ENCODE measurements around the gene FAM222B. TPM values are rescaled to one million over a fixed set of nuclear protein-coding genes. Genes with fewer than 3 reads are reported as not detected.

Gene FAM222B
- total RNA-seq, 1 experiment from 2014 or later: 18.5 TPM

- BruUV-seq (replicated peaks): no TSS peak
- Mint-ChIP-seq H3K4me3 (ENCODE audit: unreplicated experiment) (no peak overlapping the region), H3K4me1 (ENCODE audit: insufficient read depth, unreplicated experiment) (peaks cover 21% of the 10 kb centered on the region), H3K27ac (ENCODE audit: low read depth, unreplicated experiment) (no peak overlapping the region), H3K27me3 (ENCODE audit: insufficient read depth, unreplicated experiment) (no peaks in the 10 kb centered on the region), H3K9me3 (ENCODE audit: unreplicated experiment) (no peaks in the 10 kb centered on the region), H3K36me3 (ENCODE audit: insufficient read depth, unreplicated experiment) (peaks cover 87% of the 10 kb centered on the region)
- CTCF ChIA-PET: interaction anchor here (2.9 kb wide), 1 partner anchor 32 kb away, joined by 21 read pairs; the partner anchor contains the start of gene TLCD1
- no peak for DNase-seq (ENCODE audit: unreplicated experiment)
- POLR2A ChIA-PET: interaction anchor here (0.9 kb wide), 1 partner anchor 13 kb away, joined by 3 read pairs; no protein-coding TSS in a partner anchor
- intact Hi-C loops (cut with micrococcal nuclease): no loop called here
- no peak for TF ChIP-seq CTCF (IDR thresholded peaks at IDR 0.05; ENCODE audit: unreplicated experiment)
Observed at GRCh38 chr17:28759256-28759865, 83.2 kb downstream of the FAM222B start.

GRCh38 chr17:28758411-28759121 is 84.0 kb downstream of the FAM222B start:
- no peak for TF ChIP-seq CTCF (IDR thresholded peaks at IDR 0.05; ENCODE audit: unreplicated experiment)
- peaks cover 81% of the 10 kb centered on the region for H3K36me3 Mint-ChIP-seq (ENCODE audit: insufficient read depth, unreplicated experiment)
- H3K27ac Mint-ChIP-seq (ENCODE audit: low read depth, unreplicated experiment): no peak overlapping the region
- POLR2A ChIA-PET: no interaction called here
- DNase-seq (ENCODE audit: unreplicated experiment): no peak
- intact Hi-C loops (cut with micrococcal nuclease): no loop called here
- CTCF ChIA-PET: interaction anchor here (0.6 kb wide), 1 partner anchor 12 kb away, joined by 3 read pairs; no protein-coding TSS in a partner anchor
- BruUV-seq (replicated peaks): no TSS peak
- H3K27me3 Mint-ChIP-seq (ENCODE audit: insufficient read depth, unreplicated experiment): no peaks in the 10 kb centered on the region
- no peak overlapping the region for H3K4me3 Mint-ChIP-seq (ENCODE audit: unreplicated experiment)
- peaks cover 21% of the 10 kb centered on the region for H3K4me1 Mint-ChIP-seq (ENCODE audit: insufficient read depth, unreplicated experiment)
- H3K9me3 Mint-ChIP-seq (ENCODE audit: unreplicated experiment): no peaks in the 10 kb centered on the region

- ChIA-PET POLR2A (interaction anchor here (0.7 to 0.9 kb wide), 3 partner anchors 13 to 52 kb away, joined by 3 to 4 read pairs (median 4); partner anchors contain the start of gene TRAF4), CTCF (interaction anchor here (0.7 to 1.2 kb wide), 2 partner anchors 19 to 29 kb away, joined by 3 to 6 read pairs; no protein-coding TSS in a partner anchor)
- Mint-ChIP-seq H3K4me1 (ENCODE audit: insufficient read depth, unreplicated experiment) (peaks cover 13% of the 10 kb centered on the region), H3K36me3 (ENCODE audit: insufficient read depth, unreplicated experiment) (peaks cover 80% of the 10 kb centered on the region), H3K9me3 (ENCODE audit: unreplicated experiment) (no peaks in the 10 kb centered on the region), H3K27me3 (ENCODE audit: insufficient read depth, unreplicated experiment) (no peaks in the 10 kb centered on the region), H3K4me3 (ENCODE audit: unreplicated experiment) (no peak overlapping the region), H3K27ac (ENCODE audit: low read depth, unreplicated experiment) (no peak overlapping the region)
- no TSS peak for BruUV-seq (replicated peaks)
- intact Hi-C loops (cut with micrococcal nuclease): no loop called here
- no peak for TF ChIP-seq CTCF (IDR thresholded peaks at IDR 0.05; ENCODE audit: unreplicated experiment)
- no peak for DNase-seq (ENCODE audit: unreplicated experiment)
Observed at GRCh38 chr17:28756049-28756804, 86.4 kb downstream of the FAM222B start.

- no peak for TF ChIP-seq CTCF (IDR thresholded peaks at IDR 0.05; ENCODE audit: unreplicated experiment)
- Mint-ChIP-seq H3K36me3 (ENCODE audit: insufficient read depth, unreplicated experiment) (peaks cover 80% of the 10 kb centered on the region), H3K4me1 (ENCODE audit: insufficient read depth, unreplicated experiment) (peaks cover 11% of the 10 kb centered on the region), H3K9me3 (ENCODE audit: unreplicated experiment) (no peaks in the 10 kb centered on the region), H3K27me3 (ENCODE audit: insufficient read depth, unreplicated experiment) (no peaks in the 10 kb centered on the region), H3K27ac (ENCODE audit: low read depth, unreplicated experiment) (no peak overlapping the region), H3K4me3 (ENCODE audit: unreplicated experiment) (no peak overlapping the region)
- BruUV-seq (replicated peaks): no TSS peak
- ChIA-PET POLR2A (interaction anchor here (1.7 to 17.3 kb wide), 2 partner anchors 28 to 86 kb away, joined by 3 to 1135 read pairs; partner anchors contain the start of genes NEK8, RPL23A and TLCD1), CTCF (interaction anchor here (15.1 kb wide), 1 partner anchor 30 kb away, joined by 365 read pairs; the partner anchor contains the start of genes NEK8 and TLCD1)
- DNase-seq (ENCODE audit: unreplicated experiment): no peak
- intact Hi-C loops (cut with micrococcal nuclease): no loop called here
Observed at GRCh38 chr17:28755486-28755885, 87.1 kb downstream of the FAM222B start.

All from MCF 10A (cell line).